Kidney (tissue), 14 donors: ENCODE measurements around the gene SMG5. TPM values are rescaled to one million over a fixed set of nuclear protein-coding genes. Genes with fewer than 3 reads are reported as not detected.

Source experiments
- DNase-seq, 5 donors: peaks; one replicate each; pipeline ENCODE4 v3.0.0-alpha.2; 2013 to 2020
- FAIRE-seq: peaks from 2 replicates; lab custom pipeline; 2012; peaks lifted over from hg19 to GRCh38; lab: Jason Lieb, UNC
- H3K27ac ChIP-seq, 2 donors: one replicate each; pipeline ENCODE4 v1.7.0; 2013; ENCODE audit warnings: low read depth in 2 of 2, low read length in 2 of 2, inconsistent platforms in 1 of 2
- H3K27me3 ChIP-seq: one replicate; pipeline ENCODE4 v1.7.1; 2013; ENCODE audit warnings: low read length, inconsistent platforms; ENCODE audit not compliant: control insufficient read depth, insufficient read depth
- H3K36me3 ChIP-seq, 3 donors: one replicate each; pipeline versions ENCODE4 v1.7.0 to v1.7.1; 2013; ENCODE audit warnings: low read length in 3 of 3, control low read depth in 1 of 3, inconsistent platforms in 1 of 3; ENCODE audit not compliant: insufficient read depth in 3 of 3, control insufficient read depth in 2 of 3
- H3K4me1 ChIP-seq, 3 donors: one replicate each; pipeline versions ENCODE4 v1.7.0 to v1.7.1; 2013; ENCODE audit warnings: low read length in 3 of 3, inconsistent platforms in 1 of 3, low read depth in 1 of 3; ENCODE audit not compliant: control insufficient read depth in 2 of 3, insufficient read depth in 2 of 3
- H3K4me3 ChIP-seq, 3 donors: one replicate each; pipeline versions ENCODE4 v1.7.0 to v1.8.1; 2013; ENCODE audit warnings: low read length in 3 of 3, control low read depth in 1 of 3, inconsistent platforms in 1 of 3
- H3K9ac ChIP-seq, 3 donors: one replicate each; pipeline versions ENCODE4 v1.7.0 to v1.7.1; 2013; ENCODE audit warnings: low read length in 3 of 3, control low read depth in 1 of 3, inconsistent platforms in 1 of 3
- H3K9me3 ChIP-seq, 3 donors: one replicate each; pipeline versions ENCODE4 v1.7.0 to v1.7.1; 2013; ENCODE audit warnings: low read length in 3 of 3, control low read depth in 1 of 3, inconsistent platforms in 1 of 3; ENCODE audit not compliant: control insufficient read depth in 2 of 3, insufficient read depth in 1 of 3
- CTCF ChIP-seq: IDR thresholded peaks from 3 replicates; pipeline ENCODE4 v1.5.1; 2012; ENCODE audit warnings: mild to moderate bottlenecking, moderate library complexity, borderline replicate concordance; ENCODE audit not compliant: insufficient read depth; ENCODE audit errors: extremely low read depth
- intact Hi-C: fragments of 100-400 bp; cut with DNase I; formaldehyde crosslinking; loops from one replicate; pipeline ENCODE4 v1.11.1; 2022
- polyA plus RNA-seq: library from polyadenylated mRNA; stranded (reverse); fragments of 350-450 nt; fragmentation: Illumina TruSeq; extraction: RNeasy Lipid Tissue Mini Kit (QIAGEN cat#74804); gene quantifications from one replicate; pipeline ENCODE4 v1.2.3, GENCODE V29; 2014; ENCODE audit warnings: low read depth, low replicate concordance; ENCODE audit not compliant: insufficient read depth
- total RNA-seq: library from RNA; stranded (reverse); fragmentation: NEBNext Ultra II Directional; extraction: Animal tissue kit (Norgen Biotek cat#: 25700); gene quantifications from one replicate; pipeline ENCODE4 v1.2.1, GENCODE V29; 2021
- donor health status: control.
- donor health status: control.
- donor health status: control.
- donor health status: control.
- donor health status: control.
- donor health status: DM: yes; HTN: yes; CAD: no.
- donor health status: Normal renal cell carcinoma (clear cell type).

The SMG5 gene
- total and polyA plus RNA-seq, 2 donors from 2014 or later: 46.1 to 69.5 TPM

DNA sequence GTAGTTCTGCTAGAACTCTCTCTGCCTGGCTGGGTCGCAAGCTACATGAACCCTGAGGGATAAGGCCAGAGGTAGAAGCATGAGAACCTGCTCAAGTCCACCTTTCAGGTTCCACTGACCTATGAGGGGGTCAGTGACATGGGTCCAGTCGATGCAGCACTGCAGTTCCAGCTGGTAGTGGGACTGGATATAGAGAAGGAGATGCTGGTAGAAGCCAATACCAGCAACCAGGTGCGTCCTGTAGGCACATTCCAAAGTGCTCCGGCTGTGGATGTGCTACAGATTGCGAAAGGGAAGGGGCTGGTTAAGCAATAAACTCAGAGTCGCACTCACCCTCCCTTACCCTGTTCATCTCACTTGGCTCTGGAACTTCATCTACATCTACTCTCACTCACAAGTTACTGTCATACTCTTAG lies 5.7 kb downstream of the SMG5 start:
- no peak for FAIRE-seq
- H3K36me3 ChIP-seq: peaks cover 17 to 59% (median 51%) of the 10 kb centered on the region in 3 donors
- H3K27ac ChIP-seq: no peak overlapping the region

GRCh38 chr1:156276532-156276931 lies 6.1 kb downstream of the SMG5 start:
- H3K9me3 ChIP-seq: no peaks in the 10 kb centered on the region
- no peak overlapping the region for H3K4me3 ChIP-seq
- H3K9ac ChIP-seq: no peak overlapping the region
- no peak for DNase-seq
- TF ChIP-seq CTCF: no peak
- no peak overlapping the region for H3K27ac ChIP-seq
- intact Hi-C loops: no loop called here
- peaks cover 0 to 7% (median 6%) of the 10 kb centered on the region in 3 donors for H3K4me1 ChIP-seq
- H3K36me3 ChIP-seq: peaks cover 17 to 63% (median 54%) of the 10 kb centered on the region in 3 donors
- H3K27me3 ChIP-seq: no peaks in the 10 kb centered on the region
- no peak for FAIRE-seq

More for the DNA sequence above, 5.7 kb downstream of the SMG5 start:
- H3K27me3 ChIP-seq: no peaks in the 10 kb centered on the region
- TF ChIP-seq CTCF: no peak
- H3K4me1 ChIP-seq: peaks cover 0 to 11% (median 10%) of the 10 kb centered on the region in 3 donors
- no peak overlapping the region for H3K4me3 ChIP-seq
- no peaks in the 10 kb centered on the region for H3K9me3 ChIP-seq
- intact Hi-C loops: no loop called here
- H3K9ac ChIP-seq: no peak overlapping the region
- no peak for DNase-seq

DNA sequence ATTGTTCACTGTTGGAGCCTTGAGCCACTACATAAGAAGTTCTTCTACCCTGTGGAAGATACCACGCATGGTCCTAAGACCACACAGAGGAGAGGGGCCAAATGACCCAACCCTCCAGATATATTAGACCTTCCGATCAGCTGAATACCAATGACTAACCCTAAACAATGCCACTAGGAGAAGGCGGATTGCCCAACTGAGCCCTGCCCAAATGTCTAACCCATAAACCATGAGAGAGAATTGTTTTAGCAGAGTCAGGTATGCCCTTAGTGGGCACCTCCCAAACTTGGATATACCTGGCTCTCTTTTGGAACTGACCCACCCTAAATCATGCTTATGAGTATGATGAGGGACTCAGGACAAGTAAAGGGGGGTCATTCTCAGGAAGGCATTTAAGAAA lies 12.3 kb downstream of the SMG5 start:
- no peak overlapping the region for H3K9ac ChIP-seq

More for the DNA sequence above, 12.3 kb downstream of the SMG5 start:
- Histone ChIP-seq H3K36me3 (peaks cover 24 to 69% (median 65%) of the 10 kb centered on the region in 3 donors), H3K27me3 (no peaks in the 10 kb centered on the region), H3K27ac (no peak overlapping the region), H3K4me3 (no peak overlapping the region), H3K4me1 (no peaks in the 10 kb centered on the region), H3K9me3 (no peaks in the 10 kb centered on the region)
- intact Hi-C loops: no loop called here
- DNase-seq: no peak
- no peak for FAIRE-seq
- no peak for TF ChIP-seq CTCF
